Smooth muscle cell (in vitro differentiated cells): ENCODE measurements around the gene LIPH. TPM values are rescaled to one million over a fixed set of nuclear protein-coding genes. Genes with fewer than 3 reads are reported as not detected.

Experiments
- DNase-seq: peaks from one replicate; lab custom pipeline; 2025; ENCODE audit not compliant: unreplicated experiment; lab: John Stamatoyannopoulos, UW
- H2AFZ ChIP-seq: fragments of 200-600 bp; sonication (generic); 2 replicates; pipeline ENCODE4 v1.6.0; 2016; ENCODE audit warnings: antibody characterized with exemption, low read depth, mild to moderate bottlenecking
- H3F3A ChIP-seq: fragments of 200-600 bp; sonication (generic); 2 replicates; pipeline ENCODE4 v1.6.0; 2017; ENCODE audit warnings: antibody characterized with exemption, low read depth
- H3K27ac ChIP-seq: fragments of 200-600 bp; sonication (generic); 2 replicates; pipeline ENCODE4 v1.5.1; 2016; ENCODE audit warnings: low read depth, mild to moderate bottlenecking
- H3K27me3 ChIP-seq: fragments of 200-600 bp; sonication (generic); 2 replicates; pipeline ENCODE4 v1.6.1; 2016; ENCODE audit warnings: low read depth, mild to moderate bottlenecking
- H3K36me3 ChIP-seq: fragments of 200-600 bp; sonication (generic); 2 replicates; pipeline ENCODE4 v1.5.1; 2016; ENCODE audit warnings: low read depth
- H3K4me1 ChIP-seq: fragments of 200-600 bp; sonication (generic); 2 replicates; pipeline ENCODE4 v1.5.1; 2016; ENCODE audit warnings: low read depth
- H3K4me2 ChIP-seq: fragments of 200-600 bp; sonication (generic); 2 replicates; pipeline ENCODE4 v1.6.0; 2016; ENCODE audit warnings: mild to moderate bottlenecking
- H3K4me3 ChIP-seq: fragments of 200-600 bp; sonication (generic); 2 replicates; pipeline ENCODE4 v1.5.1; 2016; ENCODE audit warnings: mild to moderate bottlenecking
- H3K79me2 ChIP-seq: fragments of 200-600 bp; sonication (generic); 2 replicates; pipeline ENCODE4 v1.6.0; 2016; ENCODE audit warnings: low read depth, mild to moderate bottlenecking
- H3K9ac ChIP-seq: fragments of 200-600 bp; sonication (generic); 2 replicates; pipeline ENCODE4 v1.6.0; 2016; ENCODE audit warnings: low read depth
- H3K9me3 ChIP-seq: fragments of 200-600 bp; sonication (generic); replicated peaks from 2 replicates; pipeline ENCODE4 v1.5.1; 2016; ENCODE audit warnings: low read depth
- H4K20me1 ChIP-seq: fragments of 200-600 bp; sonication (generic); 2 replicates; pipeline ENCODE4 v1.6.0; 2016; ENCODE audit warnings: low read depth
- whole genome bisulfite sequencing: methylation state at CpG from one replicate; pipeline ENCODE4 v1.1.7; 2016; ENCODE audit warnings: low lambda C conversion rate; 5-methylcytosine and 5-hydroxymethylcytosine counted together
- polyA plus RNA-seq: library from polyadenylated mRNA; unstranded; fragments of >200 nt; fragmentation: Nextera tagmentation; extraction: Ambion mirVana; gene quantifications from 2 replicates; pipeline ENCODE4 v1.2.1, GENCODE V29; 2016
- total RNA-seq: library from RNA; depleted of rRNA; stranded (reverse); fragments of >200 nt; gene quantifications from 2 replicates; pipeline ENCODE4 v1.2.3, GENCODE V29; 2014
- TF ChIP-seq, protein P1 (sequence below): fragments of 200-600 bp; sonication (generic); IDR thresholded peaks from 2 replicates; pipeline ENCODE4 v1.5.1; 2017; ENCODE audit warnings: borderline replicate concordance, mild to moderate bottlenecking, antibody characterized with exemption; ENCODE audit not compliant: insufficient read depth, poor library complexity, severe bottlenecking

LIPH gene
- total and polyA plus RNA-seq, 2 experiments from 2014 or later, result 0.03 to 0.04 TPM

GRCh38 chr3:185572183-185572582 lies 19.8 kb upstream of the LIPH start:
- no peak for DNase-seq
- Histone ChIP-seq H3K4me3 (no peak overlapping the region), H3K4me2 (no peak overlapping the region), H3K9me3 (no peaks in the 10 kb centered on the region), H3K27ac (no peak overlapping the region), H3K36me3 (no peaks in the 10 kb centered on the region), H2AFZ (no peak overlapping the region), H4K20me1 (no peaks in the 10 kb centered on the region), H3K9ac (no peak overlapping the region), H3F3A (no peaks in the 10 kb centered on the region), H3K4me1 (no peaks in the 10 kb centered on the region), H3K27me3 (no peaks in the 10 kb centered on the region), H3K79me2 (no peaks in the 10 kb centered on the region)
- TF ChIP-seq, protein P1, sequence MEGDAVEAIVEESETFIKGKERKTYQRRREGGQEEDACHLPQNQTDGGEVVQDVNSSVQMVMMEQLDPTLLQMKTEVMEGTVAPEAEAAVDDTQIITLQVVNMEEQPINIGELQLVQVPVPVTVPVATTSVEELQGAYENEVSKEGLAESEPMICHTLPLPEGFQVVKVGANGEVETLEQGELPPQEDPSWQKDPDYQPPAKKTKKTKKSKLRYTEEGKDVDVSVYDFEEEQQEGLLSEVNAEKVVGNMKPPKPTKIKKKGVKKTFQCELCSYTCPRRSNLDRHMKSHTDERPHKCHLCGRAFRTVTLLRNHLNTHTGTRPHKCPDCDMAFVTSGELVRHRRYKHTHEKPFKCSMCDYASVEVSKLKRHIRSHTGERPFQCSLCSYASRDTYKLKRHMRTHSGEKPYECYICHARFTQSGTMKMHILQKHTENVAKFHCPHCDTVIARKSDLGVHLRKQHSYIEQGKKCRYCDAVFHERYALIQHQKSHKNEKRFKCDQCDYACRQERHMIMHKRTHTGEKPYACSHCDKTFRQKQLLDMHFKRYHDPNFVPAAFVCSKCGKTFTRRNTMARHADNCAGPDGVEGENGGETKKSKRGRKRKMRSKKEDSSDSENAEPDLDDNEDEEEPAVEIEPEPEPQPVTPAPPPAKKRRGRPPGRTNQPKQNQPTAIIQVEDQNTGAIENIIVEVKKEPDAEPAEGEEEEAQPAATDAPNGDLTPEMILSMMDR, result no peak
- WGBS, result 78% methylated on average over 4 of the region's 5 CpGs

DNA sequence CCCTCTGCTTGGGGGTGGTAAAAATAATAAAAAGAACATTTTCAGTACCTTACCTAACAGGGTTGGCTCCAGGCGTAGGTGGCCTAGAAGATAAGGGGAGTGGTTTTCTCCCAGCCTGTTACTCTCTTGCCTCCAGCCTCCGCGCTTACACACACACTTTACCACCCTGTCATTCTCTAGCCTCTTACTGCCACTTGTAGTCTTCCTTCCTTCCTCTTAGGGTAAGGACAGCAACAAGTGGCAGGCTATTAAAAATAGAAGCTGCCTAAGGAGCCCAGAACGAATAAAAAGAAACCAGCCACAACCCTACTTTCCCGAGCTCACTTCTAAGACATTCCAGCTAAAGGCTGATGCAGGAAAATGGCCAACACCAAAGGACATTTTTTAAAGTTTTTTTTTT lies 9.6 kb upstream of the LIPH start:
- Histone ChIP-seq H2AFZ (no peak overlapping the region), H3K4me2 (no peak overlapping the region)
- WGBS, result 59% methylated on average over 5 of the region's 5 CpGs

GRCh38 chr3:185561374-185561943 lies 9.1 kb upstream of the LIPH start:
- Histone ChIP-seq H3K9me3 (no peaks in the 10 kb centered on the region), H3K4me1 (no peaks in the 10 kb centered on the region), H3K27me3 (no peaks in the 10 kb centered on the region), H3K36me3 (no peaks in the 10 kb centered on the region), H3K4me3 (no peak overlapping the region), H3K27ac (no peak overlapping the region), H3K9ac (no peak overlapping the region), H3K79me2 (no peaks in the 10 kb centered on the region), H3F3A (no peaks in the 10 kb centered on the region), H3K4me2 (no peak overlapping the region), H4K20me1 (no peaks in the 10 kb centered on the region), H2AFZ (no peak overlapping the region)
- DNase-seq, result no peak
- TF ChIP-seq, protein P1, result no peak
- 91% methylated on average over 8 of the region's 8 CpGs for WGBS

More for the DNA sequence above, 9.6 kb upstream of the LIPH start:
- no peaks in the 10 kb centered on the region for H3K36me3 ChIP-seq
- no peaks in the 10 kb centered on the region for H4K20me1 ChIP-seq
- H3K27me3 ChIP-seq, result no peaks in the 10 kb centered on the region
- no peak overlapping the region for H3K27ac ChIP-seq
- no peak overlapping the region for H3K4me3 ChIP-seq
- no peaks in the 10 kb centered on the region for H3K4me1 ChIP-seq
- no peak overlapping the region for H3K9ac ChIP-seq
- TF ChIP-seq, protein P1, result no peak
- no peaks in the 10 kb centered on the region for H3K9me3 ChIP-seq
- H3K79me2 ChIP-seq, result no peaks in the 10 kb centered on the region
- H3F3A ChIP-seq, result no peaks in the 10 kb centered on the region
- no peak for DNase-seq

DNA sequence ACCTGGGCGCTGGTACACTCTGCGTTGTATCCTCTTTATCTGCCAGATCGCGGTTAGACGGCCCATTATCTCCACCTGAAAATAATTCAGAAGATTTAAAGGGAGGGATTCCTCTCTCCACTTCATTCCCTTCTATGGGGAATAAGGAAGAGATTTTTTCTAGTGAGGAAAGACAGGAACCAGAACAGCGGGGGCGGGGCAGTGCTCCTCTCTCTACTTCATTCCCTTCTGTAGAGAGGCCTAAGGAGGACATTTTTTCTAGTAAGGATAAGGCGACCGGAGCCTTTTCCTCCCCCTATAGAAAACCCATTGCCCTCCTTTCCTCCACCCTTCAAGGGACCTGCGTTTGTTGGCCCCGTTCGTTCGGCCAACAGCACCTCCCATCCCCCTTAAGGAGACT lies 8.3 kb upstream of the LIPH start:
- Histone ChIP-seq H3K9me3 (no peaks in the 10 kb centered on the region), H3K4me3 (no peak overlapping the region), H3K79me2 (no peaks in the 10 kb centered on the region), H3K36me3 (no peaks in the 10 kb centered on the region), H4K20me1 (no peaks in the 10 kb centered on the region), H3K27ac (no peak overlapping the region), H3K4me2 (no peak overlapping the region), H3K9ac (no peak overlapping the region), H3F3A (no peaks in the 10 kb centered on the region), H3K27me3 (no peaks in the 10 kb centered on the region), H3K4me1 (no peaks in the 10 kb centered on the region), H2AFZ (no peak overlapping the region)
- DNase-seq, result no peak
- TF ChIP-seq, protein P1, result no peak
- WGBS, result 82% methylated on average over 13 of the region's 13 CpGs
